ENCODE measurements around the gene ENKD1. TPM values are rescaled to one million over a fixed set of nuclear protein-coding genes. Genes with fewer than 3 reads are reported as not detected.

ENKD1 gene
- total and polyA plus RNA-seq, 10 of the 15 experiments (the other 5 are each of a cell fraction or from before 2014, with no cell fraction given): 0.19 to 8.1 (median 2.8) TPM

GRCh38 chr16:67668495-67669157, 2.1 kb upstream of the ENKD1 start (continued):
- TF ChIP-seq PBX3 (IDR thresholded peaks at IDR 0.05; ENCODE audit: insufficient replicate concordance, low read depth, low read length): no peak
- no peak for TF ChIP-seq CBFB (IDR thresholded peaks at IDR 0.05; ENCODE audit: low read depth)
- TF ChIP-seq EP300 (IDR thresholded peaks at IDR 0.05; ENCODE audit: borderline replicate concordance in 1 of 2, control insufficient read depth in 1 of 2, low read depth in 2 of 2, low read length in 2 of 2): no peak
- TF ChIP-seq FOS (IDR thresholded peaks at IDR 0.05; ENCODE audit: borderline replicate concordance, extremely low read depth, insufficient read length): no peak
- TF ChIP-seq RAD21 (IDR thresholded peaks at IDR 0.05; ENCODE audit: insufficient read depth, low read depth, low read length): 0 out of 2 replicates have a peak, but pooled peaks have one; percentile 10
- TF ChIP-seq IRF4 (IDR thresholded peaks at IDR 0.05; ENCODE audit: low read depth, low read length): no peak
- TF ChIP-seq GATAD2B (conservative IDR thresholded peaks at IDR 0.05; ENCODE audit: low read depth): no peak

- H3K36me3 ChIP-seq (ENCODE audit: control insufficient read depth in 2 of 2, insufficient read depth in 2 of 2, low read length in 1 of 2): no peaks in the 10 kb centered on the region
- in situ Hi-C loops (cut with MboI): no loop called here
- no peak overlapping the region for H3K4me3 ChIP-seq
- peaks cover 34% of the 10 kb centered on the region for H3K4me1 ChIP-seq (ENCODE audit: control insufficient read depth, insufficient read depth, low read length)
- H3K4me2 ChIP-seq (ENCODE audit: control insufficient read depth, insufficient read depth): peak overlapping the region; percentile 95
- intact Hi-C loops (cut with micrococcal nuclease; ENCODE audit: unreplicated experiment): loop anchor here (1.0 to 5.0 kb wide), 3 partner anchors 121 to 176 kb away; no protein-coding TSS in a partner anchor
- RAD21 ChIA-PET (ENCODE audit: unreplicated experiment): interaction anchor here (0.7 to 3.1 kb wide), 12 partner anchors 23 to 268 kb away, joined by 3 to 27 read pairs (median 5); partner anchors contain the start of genes ATP6V0D1, CARMIL2 and GFOD2
- DNase-seq (ENCODE audit: low read depth, low spot score) (peak; percentile 70), FAIRE-seq (peak; percentile 98), ATAC-seq (peak; percentile 88)
- H3K9me3 ChIP-seq (replicated peaks; ENCODE audit: control insufficient read depth, insufficient read depth, low read length): no peaks in the 10 kb centered on the region
- H3K27ac ChIP-seq (ENCODE audit: control insufficient read depth, insufficient read depth): no peak overlapping the region
- POLR2A ChIA-PET: interaction anchor here (0.5 to 2.1 kb wide), 9 partner anchors 8 to 192 kb away, joined by 3 to 7 read pairs (median 4); partner anchors contain the start of gene ACD
- peak overlapping the region; percentile 61; the same call in 1 of the 2 replicates for H3K9ac ChIP-seq (ENCODE audit: control insufficient read depth, insufficient read depth, low read length)
- 22% methylated on average over 18 of the region's 18 CpGs for WGBS (ENCODE audit: insufficient coverage, insufficient replicate concordance, low lambda C conversion rate, missing lambda C conversion rate)
- H3K79me2 ChIP-seq (ENCODE audit: control insufficient read depth, insufficient read depth, low read length): no peaks in the 10 kb centered on the region
- CTCF ChIA-PET: interaction anchor here (0.6 to 11.9 kb wide), 33 partner anchors 8 to 373 kb away, joined by 3 to 196 read pairs (median 3); partner anchors contain the start of genes ACD, ATP6V0D1, CARMIL2 and RANBP10
- no TSS peak for BruUV-seq (replicated peaks)
- H2AFZ ChIP-seq (ENCODE audit: control insufficient read depth, low read depth, low read length): peak overlapping the region; percentile 76
- H4K20me1 ChIP-seq (ENCODE audit: control insufficient read depth, insufficient read depth): no peaks in the 10 kb centered on the region
- no peaks in the 10 kb centered on the region for H3K27me3 ChIP-seq (replicated peaks in 1 of 2; ENCODE audit: control insufficient read depth in 2 of 2, insufficient read depth in 2 of 2, low read length in 1 of 2)
- SMC1A ChIA-PET (ENCODE audit: uncharacterized antibody, unreplicated experiment): interaction anchor here (0.6 to 3.0 kb wide), 10 partner anchors 9 to 186 kb away, joined by 3 to 20 read pairs (median 4); partner anchors contain the start of genes ATP6V0D1 and RIPOR1
- TF ChIP-seq PKNOX1 (IDR thresholded peaks at IDR 0.05) (peak; percentile 95), ZBTB33 (IDR thresholded peaks at IDR 0.05) (peak; percentile 93), MXI1 (IDR thresholded peaks at IDR 0.05; ENCODE audit: low read depth, low read length) (0 out of 2 replicates have a peak, but pooled peaks have one; percentile 29), CEBPB (IDR thresholded peaks at IDR 0.05; ENCODE audit: borderline replicate concordance in 1 of 2, low read depth in 2 of 2, low read length in 2 of 2) (no peak), CBX5 (IDR thresholded peaks at IDR 0.05; ENCODE audit: low read depth) (no peak)
Observed at GRCh38 chr16:67667817-67668494, 1.4 kb upstream of the ENKD1 start.

Measured in GM12878 (cell line).